ENCODE results near the gene FAM163B.

DNA sequence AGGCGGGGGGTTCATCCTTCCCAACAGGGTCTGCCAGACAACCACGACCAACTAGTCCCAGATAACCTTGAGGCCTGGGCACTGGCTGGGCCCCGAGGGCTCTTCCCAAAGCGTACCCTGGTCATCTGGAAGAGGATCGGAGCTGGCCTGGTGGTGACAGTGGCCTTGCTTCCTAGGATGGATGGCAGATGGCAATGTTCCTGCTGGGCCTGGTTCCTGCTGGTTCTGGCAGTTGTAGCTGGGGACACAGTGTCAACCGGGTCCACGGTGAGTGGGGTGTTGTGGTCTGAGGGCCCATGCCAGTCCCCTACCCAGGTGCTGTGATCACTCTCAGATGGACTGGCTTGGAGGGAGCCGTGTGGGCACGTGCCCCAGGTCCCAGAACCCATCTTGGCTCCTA is 72.7 kb downstream of the FAM163B start:
- no peak for TF ChIP-seq TCF7L2 (IDR thresholded peaks at IDR 0.05; ENCODE audit: low read depth, low read length)
- TF ChIP-seq ZNF274 (IDR thresholded peaks at IDR 0.05; ENCODE audit: borderline replicate concordance, low read depth, low read length) = no peak
- TF ChIP-seq NONO (IDR thresholded peaks at IDR 0.05; ENCODE audit: low read depth in 2 of 2, low read length in 1 of 2) = no peak

Measured in K562 (cell line).